ENCODE results near the gene KCNAB1. TPM values are rescaled to one million over a fixed set of nuclear protein-coding genes. Genes with fewer than 3 reads are reported as not detected.

Gene KCNAB1
- total RNA-seq, 1 experiment from 2014 or later: not detected

GRCh38 chr3:156429125-156429524, 308.7 kb downstream of the KCNAB1 start:
- H3K4me1 ChIP-seq (ENCODE audit: control insufficient read depth in 1 of 2, insufficient read depth in 2 of 2, low read length in 2 of 2): no peaks in the 10 kb centered on the region
- no peaks in the 10 kb centered on the region for H3K9me3 ChIP-seq (ENCODE audit: control insufficient read depth in 1 of 2, insufficient read depth in 1 of 2, low read depth in 1 of 2, low read length in 2 of 2)
- 0 out of 2 replicates have a peak, but pooled peaks cover 5% of the 10 kb centered on the region for H3K27me3 ChIP-seq (ENCODE audit: insufficient read depth, low read length)
- BruUV-seq (replicated peaks): no TSS peak
- H3K79me2 ChIP-seq (ENCODE audit: insufficient read depth, low read length): no peaks in the 10 kb centered on the region
- H3K9ac ChIP-seq (ENCODE audit: low read length): no peak overlapping the region
- no peak overlapping the region for H3K4me2 ChIP-seq (ENCODE audit: low read length)
- H3K27ac ChIP-seq (ENCODE audit: low read depth, low read length): no peak overlapping the region
- ATAC-seq (no peak), DNase-seq (ENCODE audit: low read depth, low spot score) (no peak)
- H3K36me3 ChIP-seq (ENCODE audit: control insufficient read depth in 1 of 2, insufficient read depth in 2 of 2, low read length in 2 of 2): no peaks in the 10 kb centered on the region
- H3K4me3 ChIP-seq (replicated peaks in 1 of 2; ENCODE audit: low read depth in 1 of 2, low read length in 2 of 2): no peak overlapping the region
- POLR2A ChIA-PET: no interaction called here
- intact Hi-C loops (cut with micrococcal nuclease): no loop called here
- TF ChIP-seq SP1 (IDR thresholded peaks at IDR 0.05; ENCODE audit: low read depth) (no peak), EGR1 (IDR thresholded peaks at IDR 0.05; ENCODE audit: low read depth) (no peak), ATF3 (IDR thresholded peaks at IDR 0.05) (no peak), ELF1 (IDR thresholded peaks at IDR 0.05; ENCODE audit: borderline replicate concordance, low read depth) (no peak), CTCF (IDR thresholded peaks at IDR 0.05 in 2 of 3, conservative IDR thresholded peaks at IDR 0.05 in 1 of 3; ENCODE audit: borderline replicate concordance in 1 of 3, insufficient read depth in 1 of 3, low read depth in 2 of 3, low read length in 2 of 3) (no peak), REST (IDR thresholded peaks at IDR 0.05; ENCODE audit: low read depth) (no peak), TCF7L2 (IDR thresholded peaks at IDR 0.05; ENCODE audit: borderline replicate concordance, extremely low read depth, insufficient read depth, insufficient read length) (no peak), CBX3 (IDR thresholded peaks at IDR 0.05; ENCODE audit: low read depth) (no peak), FOSL1 (IDR thresholded peaks at IDR 0.05; ENCODE audit: low read depth) (no peak), JUND (IDR thresholded peaks at IDR 0.05) (no peak), POLR2A (IDR thresholded peaks at IDR 0.05; ENCODE audit: borderline replicate concordance, extremely low read depth, insufficient read depth, insufficient read length) (no peak), ZBTB33 (IDR thresholded peaks at IDR 0.05; ENCODE audit: extremely low read depth, insufficient replicate concordance, low read length) (no peak), MAX (IDR thresholded peaks at IDR 0.05) (no peak), YY1 (IDR thresholded peaks at IDR 0.05; ENCODE audit: extremely low read depth, insufficient replicate concordance, low read depth, low read length) (no peak)
- no peaks in the 10 kb centered on the region for H3K9me2 ChIP-seq (ENCODE audit: insufficient read depth)
- CTCF ChIA-PET: no interaction called here
- H2AFZ ChIP-seq (ENCODE audit: low read depth, low read length, poor library complexity, severe bottlenecking): no peak overlapping the region
- RAD21 ChIA-PET (ENCODE audit: low non-redundant PET in 1 of 2, low total read pairs in 2 of 2, uncharacterized antibody in 2 of 2, unreplicated experiment in 2 of 2): no interaction called here
- no peaks in the 10 kb centered on the region for H4K20me1 ChIP-seq (ENCODE audit: insufficient read depth)

Measured in HCT116 (cell line).